NCI-H2171 (cell line): ENCODE data around the gene TRERF1.
"Not testable (repeated sequence)": the region's sequence is repeated elsewhere in the genome, so short reads cannot be mapped to it uniquely, and the experiment has no call there.

Experiments used
- DNase-seq: peaks from one replicate; lab custom pipeline; 2025; lab: John Stamatoyannopoulos, UW

The TRERF1 gene

DNA sequence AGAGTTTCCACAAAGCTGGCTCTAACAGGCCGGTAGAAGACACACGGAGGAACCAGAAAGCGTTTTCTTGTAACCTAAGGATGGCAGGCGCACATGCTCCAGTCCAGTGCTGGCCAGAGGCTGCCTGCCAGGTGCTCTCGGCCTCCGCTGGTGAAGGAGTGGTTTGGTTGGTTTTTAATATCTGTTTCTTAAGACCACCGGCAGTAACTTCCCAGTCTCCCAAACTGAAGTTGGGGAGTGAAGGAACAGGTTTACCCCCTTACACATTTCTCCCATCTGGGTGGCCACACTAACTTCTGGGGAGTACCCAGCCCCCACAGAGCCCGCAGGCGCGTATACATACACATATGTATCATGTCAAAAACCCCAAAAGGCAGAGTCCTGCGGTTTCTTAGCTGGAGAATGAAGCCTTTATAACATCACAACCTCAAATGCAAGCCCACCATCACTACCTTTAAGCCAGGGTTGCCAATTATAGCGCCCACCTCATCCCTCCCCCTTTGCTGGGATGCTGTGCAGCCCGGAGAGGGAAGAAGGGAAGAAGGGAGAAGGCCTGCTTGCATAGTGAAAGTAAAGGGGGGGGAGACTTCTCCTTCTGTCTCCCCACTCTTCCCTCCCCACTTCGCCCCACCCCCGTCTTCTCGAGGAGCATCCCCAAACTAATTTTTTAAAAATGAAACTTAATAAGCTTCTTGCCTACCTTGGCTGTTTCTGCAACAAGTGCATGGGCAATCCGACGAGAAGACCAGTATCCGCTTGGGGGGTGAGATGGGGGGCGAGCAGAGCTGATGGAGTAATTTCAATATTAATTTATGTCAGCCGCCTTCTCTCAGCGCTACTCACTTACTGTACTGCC lies 1.0 kb downstream of the TRERF1 start:
- DNase-seq, result no peak

DNA sequence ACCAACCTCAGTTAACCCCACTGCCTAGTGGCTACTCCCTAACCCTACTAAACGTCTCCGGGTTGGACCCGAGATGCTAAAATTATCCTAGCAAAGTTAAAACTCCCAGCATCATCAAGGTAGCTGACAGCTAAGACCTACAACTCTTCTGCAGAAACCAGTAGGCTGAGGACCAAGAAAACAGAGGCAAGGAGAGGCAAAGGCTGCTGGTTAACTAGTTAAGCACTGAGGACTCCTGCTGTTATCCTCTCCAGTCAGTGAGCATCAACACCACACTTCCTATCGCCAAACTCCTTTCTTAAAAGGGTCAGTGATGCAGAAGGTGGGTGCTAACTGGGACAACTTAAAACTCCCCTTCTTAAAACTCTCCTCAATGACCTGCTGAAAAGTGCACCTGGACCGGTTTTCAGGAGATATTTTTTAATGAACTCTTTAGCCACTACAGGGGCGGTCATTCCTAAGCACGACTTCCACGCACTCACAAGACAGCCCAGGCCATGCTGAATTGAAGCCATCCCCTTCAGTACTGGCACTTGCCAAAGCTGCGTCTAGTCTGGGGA lies 1.7 kb downstream of the TRERF1 start:
- no peak for DNase-seq

DNA sequence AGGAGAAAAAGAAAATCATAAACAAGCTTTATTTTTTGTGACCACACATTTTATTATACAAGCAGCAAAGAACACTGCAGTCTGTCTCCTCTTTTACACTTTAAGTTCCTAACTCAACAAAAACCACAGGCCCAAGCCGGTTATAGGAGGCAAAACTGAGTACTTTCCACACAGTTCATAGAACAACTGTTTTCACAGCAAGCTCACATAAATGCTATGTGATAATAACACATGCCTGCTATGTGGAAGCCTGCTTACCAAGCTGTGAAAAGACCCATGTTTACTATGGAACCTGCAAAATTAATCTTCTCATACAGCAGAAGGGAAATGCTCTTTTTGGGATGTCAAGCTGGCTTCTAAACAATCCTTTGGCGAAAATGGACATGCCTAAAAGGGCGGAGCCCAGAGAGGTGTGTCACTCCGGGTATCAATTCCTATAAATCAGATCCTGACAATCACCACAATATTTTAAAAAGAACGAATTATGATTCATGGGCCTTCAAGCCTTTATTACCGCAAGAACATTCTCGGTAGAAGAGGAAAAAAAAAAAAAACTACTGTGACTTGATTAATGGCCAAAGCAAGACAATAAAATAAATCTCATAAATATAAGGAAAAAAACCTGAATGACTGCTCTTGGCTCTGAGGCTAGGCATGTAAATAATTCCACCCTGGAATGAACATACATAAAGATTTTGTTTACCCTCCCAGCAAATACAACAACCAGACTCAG lies 2.6 kb downstream of the TRERF1 start:
- no peak for DNase-seq

DNA sequence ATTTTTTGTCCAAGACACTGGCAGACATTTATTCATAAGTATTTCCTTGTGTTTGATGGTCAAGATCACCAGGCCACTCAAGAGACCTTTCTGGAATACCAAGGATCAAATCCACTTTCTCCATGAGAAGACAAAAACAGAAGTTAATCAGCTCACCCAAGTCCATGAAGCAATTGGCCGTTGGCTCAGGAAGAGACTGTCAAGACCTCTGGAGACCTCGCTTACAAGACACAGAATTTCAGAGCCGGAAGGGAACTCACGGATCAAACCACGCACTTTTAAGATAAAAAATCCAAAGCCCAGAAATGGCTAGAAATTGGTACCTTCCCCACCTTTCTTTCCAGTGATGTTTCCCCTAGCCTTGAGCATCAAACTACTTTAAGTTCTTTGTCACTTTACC lies 3.3 kb downstream of the TRERF1 start:
- no peak for DNase-seq

DNA sequence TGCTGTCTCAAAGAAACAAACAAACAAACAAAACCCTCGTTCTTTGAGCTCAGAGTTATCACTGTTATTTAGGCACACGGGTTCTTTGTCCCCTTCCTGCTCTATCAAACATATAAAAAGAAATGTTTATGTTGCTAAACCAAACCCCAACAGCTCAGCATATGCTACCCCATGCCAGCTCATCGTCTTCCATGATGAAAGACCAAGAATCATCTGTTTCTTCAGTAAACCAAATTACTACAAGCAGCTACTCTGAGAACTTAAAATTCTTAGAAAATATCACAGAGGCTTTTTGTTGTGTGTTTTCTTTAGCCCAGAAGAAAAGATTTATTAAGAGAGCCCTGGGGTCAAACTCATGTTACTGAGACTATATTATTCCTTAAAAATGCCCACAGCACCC lies 4.7 kb downstream of the TRERF1 start:
- DNase-seq, result no peak

DNA sequence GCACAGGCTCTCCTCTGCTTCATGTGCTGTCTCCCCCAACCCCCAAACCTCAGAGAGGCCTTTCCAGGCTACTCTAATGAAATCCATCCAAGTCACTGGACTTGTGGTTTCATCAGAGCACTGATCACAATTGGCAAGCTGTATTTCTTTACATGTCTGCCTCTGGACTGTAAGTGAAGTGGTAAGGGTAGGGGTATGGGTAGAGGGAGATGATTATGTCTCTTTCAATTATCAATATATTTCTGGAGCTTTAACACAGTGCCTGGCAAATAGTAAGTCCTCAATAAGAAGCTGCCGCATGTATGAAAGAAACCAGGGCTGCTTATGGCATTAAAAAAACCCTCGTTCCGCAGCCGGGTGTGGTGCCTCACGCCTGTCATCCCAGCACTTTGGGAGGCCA lies 5.4 kb downstream of the TRERF1 start:
- DNase-seq, result no peak

DNA sequence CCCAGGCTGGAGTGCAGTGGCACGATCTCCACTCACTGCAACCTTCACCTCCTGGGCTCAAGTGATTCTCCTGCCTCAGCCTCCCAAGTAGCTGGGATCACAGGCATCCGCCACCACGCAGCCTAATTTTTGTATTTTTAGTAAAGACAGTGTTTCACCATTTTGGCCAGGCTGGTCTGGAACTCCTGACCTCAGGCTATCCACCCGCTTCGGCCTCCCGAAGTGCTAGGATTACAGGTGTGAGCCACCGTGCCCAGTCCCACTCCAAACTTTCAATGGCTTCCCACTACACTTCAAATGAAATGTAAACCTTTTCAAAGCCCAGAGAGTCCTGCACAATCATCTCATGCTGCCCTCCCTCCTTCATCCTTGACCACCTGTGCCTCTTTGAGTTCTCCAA lies 5.8 kb downstream of the TRERF1 start:
- DNase-seq, result not testable (repeated sequence)

DNA sequence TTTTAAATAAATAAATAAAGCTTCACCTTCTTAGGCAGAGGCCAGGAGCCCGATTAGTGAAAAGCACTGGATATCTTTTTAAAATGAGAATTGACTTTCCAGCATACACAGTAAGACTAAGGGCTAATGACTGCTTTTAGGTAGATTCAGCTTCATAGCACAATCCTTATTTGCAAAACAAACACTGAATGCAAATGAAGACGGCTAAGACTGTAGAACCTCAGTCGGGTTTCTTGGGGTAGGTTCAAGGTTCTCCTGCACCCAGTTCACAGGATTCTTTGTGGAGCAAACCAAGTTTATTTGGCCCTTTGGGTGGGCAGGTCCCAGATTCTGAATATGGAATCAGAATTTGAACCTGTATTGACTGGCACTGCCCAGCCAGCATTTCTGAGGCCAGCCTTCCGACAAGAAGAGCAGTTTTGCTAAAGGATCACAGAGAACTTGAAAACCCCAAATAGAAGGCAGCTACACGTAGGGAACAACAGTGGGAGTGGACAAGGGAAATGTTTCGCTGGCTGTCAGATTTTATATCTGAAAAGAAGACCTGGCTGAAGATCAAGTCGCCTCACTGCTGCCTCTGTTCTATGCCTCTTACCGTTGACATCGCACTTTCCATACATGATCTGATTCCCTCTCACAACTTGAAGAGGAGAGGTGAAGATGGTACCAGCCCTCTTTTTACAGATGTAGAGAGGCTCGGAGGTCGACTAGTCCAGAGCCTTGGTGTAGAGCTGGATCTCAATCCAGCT lies 8.2 kb downstream of the TRERF1 start:
- no peak for DNase-seq

DNA sequence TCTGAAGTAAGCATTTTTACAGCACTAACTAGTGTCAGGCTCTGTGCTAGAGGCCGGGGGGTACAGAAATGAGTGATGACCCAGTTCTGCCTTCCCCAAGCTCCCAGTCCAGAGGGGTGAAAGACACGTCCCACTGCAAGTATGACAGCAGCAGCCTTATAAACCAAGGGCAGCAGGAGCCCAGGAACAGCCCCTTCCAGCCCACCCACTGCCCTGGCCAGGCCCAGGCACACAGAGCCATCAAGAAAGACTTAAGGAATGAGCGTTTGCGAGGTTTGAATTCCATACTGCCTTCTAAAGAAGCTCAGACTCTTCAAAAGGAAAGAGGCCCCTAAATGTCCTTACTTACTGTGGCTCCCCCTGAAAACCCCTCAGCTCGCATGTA lies 10.0 kb downstream of the TRERF1 start:
- no peak for DNase-seq

DNA sequence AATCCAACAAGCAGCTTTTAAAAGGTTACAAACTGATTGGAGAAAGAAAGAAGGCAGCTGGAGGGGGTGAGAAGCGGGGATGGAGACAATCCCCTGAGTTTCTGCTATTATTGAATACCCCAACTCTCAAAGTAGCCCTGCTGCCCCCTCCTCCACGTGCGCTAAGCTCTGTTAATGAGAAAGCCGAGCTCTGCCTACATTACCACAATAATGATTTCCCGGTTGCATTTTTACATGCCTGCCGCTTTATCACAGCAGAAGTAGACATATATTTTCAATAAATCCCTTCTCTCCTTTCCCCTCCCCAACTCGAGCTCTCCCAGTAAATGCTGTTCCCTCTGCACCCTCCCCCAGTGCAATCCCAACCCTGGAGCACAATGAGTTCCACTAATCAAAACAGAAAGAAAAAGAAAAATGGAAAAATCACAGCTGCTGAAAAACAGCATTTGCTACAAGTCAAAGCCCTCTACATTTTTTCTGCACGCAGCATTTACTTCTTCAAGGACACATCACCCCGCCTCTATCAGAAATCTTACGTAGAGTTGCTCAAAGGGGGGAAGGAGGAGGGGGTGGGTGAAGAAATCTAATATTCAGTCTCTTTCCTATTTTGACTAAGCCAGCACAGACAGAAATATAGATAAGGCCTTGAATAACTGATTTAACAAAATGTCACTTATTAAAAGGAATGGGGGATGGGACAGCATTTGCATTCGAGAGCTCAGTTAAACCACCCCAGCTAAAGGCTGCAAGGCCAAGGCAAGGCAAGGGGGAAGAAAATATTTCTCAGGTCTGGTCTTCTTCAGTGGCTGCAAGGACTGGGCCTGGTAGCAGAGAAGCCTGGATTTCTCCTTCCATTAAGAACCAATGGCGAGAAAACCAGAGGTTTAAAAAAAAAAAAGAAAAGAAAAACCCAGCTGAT lies 10.7 kb downstream of the TRERF1 start:
- DNase-seq, result no peak

DNA sequence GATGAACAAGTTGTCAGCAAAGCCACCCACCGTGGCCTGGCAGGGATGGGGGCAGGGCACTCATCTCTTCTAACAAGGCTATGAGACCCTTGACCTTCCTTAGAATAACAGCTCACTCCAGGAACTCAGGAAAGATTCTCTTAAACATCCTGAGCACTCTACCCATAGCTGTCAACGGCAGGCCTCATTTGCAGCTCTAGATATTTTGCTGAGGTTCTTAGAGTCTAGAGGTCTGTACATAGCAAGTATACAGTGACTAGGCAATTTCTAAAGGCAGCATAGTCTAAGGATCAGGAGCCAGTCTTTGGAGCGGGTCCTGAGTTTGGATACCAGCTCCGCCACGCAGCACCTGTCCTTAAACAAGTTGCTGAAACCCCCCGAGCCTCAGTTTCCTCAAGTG lies 11.7 kb downstream of the TRERF1 start:
- DNase-seq, result no peak

DNA sequence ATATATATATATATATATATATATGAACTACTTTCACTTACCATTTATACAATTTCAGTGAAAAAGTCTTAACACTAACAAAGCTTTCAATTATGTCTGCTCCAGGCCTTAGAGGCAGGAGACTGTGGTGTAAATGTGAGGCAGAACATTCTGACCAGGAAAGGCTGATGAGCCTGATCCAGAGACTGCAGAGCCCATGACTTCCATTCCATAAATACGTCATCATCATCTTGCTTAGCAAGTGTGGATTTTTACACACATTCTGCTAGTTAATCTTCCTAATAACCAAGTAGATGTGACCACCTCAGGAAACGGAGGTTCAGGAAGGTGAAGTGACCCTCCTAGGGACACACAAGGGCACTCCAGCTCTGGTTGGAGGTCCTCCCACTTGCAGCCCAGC lies 14.9 kb downstream of the TRERF1 start:
- DNase-seq, result no peak

DNA sequence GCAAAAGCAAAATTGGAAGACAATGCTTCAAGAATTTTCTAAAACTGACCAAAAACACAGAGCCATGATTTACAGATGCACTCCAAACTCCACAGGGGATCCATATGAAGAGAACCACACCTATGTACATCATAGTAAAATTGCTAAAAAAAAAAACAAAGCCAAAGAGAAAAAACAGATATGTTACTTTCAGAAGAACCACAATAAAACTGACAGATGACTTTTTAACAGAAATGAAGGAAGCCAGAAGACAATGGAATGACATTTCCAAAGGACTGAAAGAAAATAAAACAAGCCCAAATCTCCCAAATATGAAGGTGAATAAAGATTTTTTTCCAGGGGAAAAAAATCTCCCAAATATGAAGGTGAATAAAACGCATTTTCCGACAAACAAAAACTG lies 17.5 kb downstream of the TRERF1 start:
- DNase-seq, result no peak

DNA sequence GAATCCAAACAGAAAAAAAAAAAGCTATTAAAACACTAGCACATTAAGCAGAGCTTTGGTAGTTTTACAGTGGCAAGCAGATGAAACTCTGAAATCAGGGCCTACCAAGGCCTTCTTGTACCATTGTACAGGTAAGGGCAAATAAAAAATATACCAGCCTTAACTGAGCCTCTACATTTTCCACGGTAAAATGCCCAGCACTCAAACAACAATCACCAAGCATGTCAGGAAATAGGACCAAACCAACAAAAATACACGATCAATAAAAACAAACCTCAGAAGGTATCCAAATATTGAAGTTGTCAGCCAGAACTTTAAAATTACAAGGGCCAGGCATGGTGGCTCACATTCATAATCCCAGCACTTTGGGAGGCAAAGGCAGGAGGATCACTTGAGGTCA lies 18.3 kb downstream of the TRERF1 start:
- DNase-seq, result no peak

DNA sequence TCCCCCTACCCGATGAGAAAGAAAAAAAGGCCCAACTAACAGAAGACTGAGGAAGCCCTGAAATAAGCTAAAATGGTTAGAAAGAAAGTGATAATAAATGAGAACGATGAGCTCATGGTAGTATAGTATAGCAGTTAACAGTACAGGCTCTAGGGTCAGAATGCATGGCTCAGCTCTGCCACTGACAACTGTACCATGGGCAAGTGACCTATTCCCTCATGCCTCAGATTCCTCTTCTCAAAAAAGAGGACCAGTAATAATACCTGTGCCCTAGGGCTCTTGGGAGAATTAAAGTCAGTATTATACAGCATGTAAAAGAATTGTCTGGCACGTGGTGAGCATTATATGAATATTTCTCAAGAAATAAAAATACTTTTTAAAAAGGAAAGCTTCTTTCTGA lies 19.8 kb downstream of the TRERF1 start:
- no peak for DNase-seq

DNA sequence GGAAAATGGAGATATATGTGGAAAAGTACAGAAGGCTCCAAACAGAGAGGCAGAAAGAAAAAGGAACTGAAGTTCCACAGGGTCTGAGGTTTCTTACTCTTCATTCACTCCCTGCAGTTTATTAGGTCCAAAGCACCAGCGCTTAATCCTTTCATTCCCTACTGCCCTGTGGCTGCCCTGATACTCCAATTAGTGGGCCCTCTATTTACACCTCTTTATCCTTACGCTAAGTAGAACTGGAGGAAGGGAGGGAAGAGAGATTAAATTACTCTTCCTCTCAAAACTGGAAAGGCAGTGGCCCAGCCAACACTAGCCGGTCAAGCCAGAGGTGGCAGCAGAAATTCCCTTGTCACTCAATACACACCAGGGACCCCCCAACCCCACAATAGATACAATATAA lies 20.4 kb downstream of the TRERF1 start:
- DNase-seq, result no peak

DNA sequence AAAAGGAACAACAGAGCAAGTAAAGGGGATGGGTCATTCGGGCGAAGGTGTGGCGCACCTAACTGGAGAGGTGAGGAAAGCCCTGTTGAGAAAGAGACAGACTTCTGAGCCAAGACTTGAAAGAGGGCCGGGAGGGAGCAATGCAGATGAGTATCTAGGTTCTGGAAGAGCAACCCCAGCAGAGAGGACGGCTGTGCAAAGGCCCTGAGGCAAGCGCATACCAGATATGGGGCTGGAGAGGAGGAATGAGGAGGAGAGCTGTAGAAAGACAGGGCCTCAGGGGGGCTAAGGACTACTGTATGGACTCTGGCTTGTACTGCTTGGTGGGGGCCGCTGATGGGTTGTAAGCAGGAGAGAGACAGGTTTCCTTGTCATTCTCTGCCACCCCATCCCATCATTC lies 21.9 kb downstream of the TRERF1 start:
- no peak for DNase-seq

DNA sequence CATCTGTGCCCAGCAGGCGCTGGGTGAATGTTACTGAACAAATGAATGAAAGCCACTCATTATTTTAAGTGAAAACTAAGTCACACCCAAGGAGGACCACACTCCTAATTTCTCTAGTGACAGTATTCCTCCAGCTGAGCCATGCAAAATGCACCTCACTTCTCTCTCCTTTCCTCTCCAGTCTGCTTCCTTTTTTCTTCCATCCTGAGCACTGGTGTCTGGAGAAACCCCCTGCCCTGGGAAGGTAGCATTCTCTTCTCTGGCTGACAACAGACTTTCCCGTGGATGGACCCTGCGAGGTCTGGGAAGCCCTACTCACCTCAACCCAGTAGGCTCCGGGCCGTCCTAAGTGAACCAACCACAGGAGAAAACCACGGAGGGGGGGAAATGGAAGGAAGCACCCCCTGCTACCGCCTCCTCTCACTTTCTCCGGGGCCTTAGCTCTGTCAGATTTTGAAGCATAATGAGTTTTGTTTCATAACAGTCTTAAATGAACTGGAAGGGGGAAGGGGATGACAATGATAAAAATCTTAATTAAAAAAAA lies 22.6 kb downstream of the TRERF1 start:
- no peak for DNase-seq

DNA sequence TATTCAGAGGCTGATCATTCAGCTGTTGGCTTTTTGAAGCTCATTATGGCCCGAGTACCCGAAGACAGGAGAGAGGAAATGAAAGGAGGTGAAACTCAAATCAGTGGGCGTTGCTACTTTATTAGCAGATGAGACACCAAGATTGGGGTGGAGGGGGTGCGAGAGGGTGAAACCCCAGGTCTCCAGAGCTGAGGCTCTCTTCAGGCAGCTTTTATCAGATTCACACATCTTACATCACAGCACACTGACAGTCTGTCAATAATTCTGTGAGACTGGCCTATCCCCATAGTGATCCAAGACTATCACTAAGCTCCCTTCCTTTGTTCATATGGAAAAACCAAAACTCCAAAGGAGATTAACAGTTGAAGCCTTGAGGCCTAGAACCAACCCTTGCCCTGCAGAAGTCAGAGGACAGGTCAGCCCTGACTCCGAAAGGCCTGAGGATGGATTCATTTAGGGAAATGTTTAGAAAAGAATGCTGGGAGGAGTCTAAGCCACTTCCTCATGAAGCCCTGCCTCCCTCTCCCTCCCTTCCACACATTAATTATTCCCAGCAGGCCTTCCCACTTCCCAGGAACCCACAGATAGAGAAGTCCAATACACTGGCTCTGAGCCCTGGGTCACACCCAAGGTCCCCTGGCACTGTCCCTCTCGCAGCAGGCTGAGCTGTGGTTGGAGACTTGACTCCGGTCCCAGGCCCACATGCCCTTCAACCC lies 23.2 kb downstream of the TRERF1 start:
- no peak for DNase-seq

DNA sequence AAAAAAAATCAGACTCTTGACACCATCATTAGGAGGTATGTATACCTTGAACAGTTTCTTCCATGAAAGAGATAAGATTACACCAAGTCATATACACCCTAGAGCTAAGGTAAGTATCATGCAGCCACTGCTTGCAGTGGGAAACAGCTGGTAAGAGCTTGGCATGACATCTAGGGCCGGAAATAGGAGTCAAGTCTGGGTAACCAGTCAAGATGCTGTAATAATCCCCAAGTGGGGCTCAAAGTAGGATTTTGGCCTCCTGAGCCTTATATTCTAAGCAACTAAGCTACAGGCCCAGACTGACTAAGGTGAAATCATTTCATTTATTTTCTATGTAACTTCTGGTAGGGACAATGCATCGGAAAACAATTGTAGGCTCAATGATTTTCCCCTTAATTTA lies 23.9 kb downstream of the TRERF1 start:
- no peak for DNase-seq

DNA sequence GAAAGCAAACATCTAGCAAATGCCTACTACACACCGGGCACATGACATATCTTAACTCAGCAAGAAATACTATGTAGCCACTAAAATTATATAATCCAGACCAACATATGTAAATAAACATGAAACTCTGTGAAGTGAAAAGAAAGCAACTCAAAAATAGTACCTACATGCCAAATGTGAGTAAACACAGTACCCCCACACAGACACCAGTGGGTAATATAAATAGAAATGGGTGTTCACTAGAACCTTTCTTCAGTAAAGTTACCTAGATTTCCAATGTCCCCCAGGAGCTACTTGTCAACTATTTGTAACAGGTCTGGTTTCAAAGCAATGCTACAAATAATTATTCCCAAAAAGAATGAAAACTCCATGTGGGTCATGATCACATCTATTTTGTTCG lies 25.5 kb downstream of the TRERF1 start:
- DNase-seq, result no peak
